CD4-positive, alpha-beta T cell treated with Interleukin-12 subunit alpha and Interleukin-12 subunit beta, for 1 hour (primary cell): ENCODE results near the gene CEMIP2.
A peak's percentile ranks its signal among the peaks of the same experiment; 100 is the strongest.
"Not testable (repeated sequence)": the region's sequence is repeated elsewhere in the genome, so short reads cannot be mapped to it uniquely, and the experiment has no call there.

Experiments
- DNase-seq: peaks from one replicate; pipeline ENCODE4 v3.0.0-alpha.2; 2020

CEMIP2 gene

GRCh38 chr9:71768388-71769174 lies at the start of gene CEMIP2:
Gene CEMIP2 (minus strand): TSS chr9:71768513. CDS start chr9:71750373, 18,140 bp downstream.
- DNase-seq: peak; percentile 90

GRCh38 chr9:71816916-71817451 lies 48.7 kb upstream of the CEMIP2 start:
- no peak for DNase-seq

GRCh38 chr9:71814815-71815214 lies 46.5 kb upstream of the CEMIP2 start:
- DNase-seq: no peak

GRCh38 chr9:71814226-71814625 lies 45.9 kb upstream of the CEMIP2 start:
- no peak for DNase-seq

- DNase-seq: no peak
These were observed 44.1 kb upstream of the CEMIP2 start for GRCh38 chr9:71812385-71812784.

GRCh38 chr9:71808068-71808467 lies 39.8 kb upstream of the CEMIP2 start:
- no peak for DNase-seq

GRCh38 chr9:71806901-71807307 lies 38.6 kb upstream of the CEMIP2 start:
- DNase-seq: peak; percentile 73

- not testable (repeated sequence) for DNase-seq
These were observed 36.8 kb upstream of the CEMIP2 start for GRCh38 chr9:71805096-71805495.

- no peak for DNase-seq
These were observed 33.5 kb upstream of the CEMIP2 start for GRCh38 chr9:71801826-71802225.

- no peak for DNase-seq
These were observed 29.0 kb upstream of the CEMIP2 start for GRCh38 chr9:71797266-71797665.

GRCh38 chr9:71796100-71796767 lies 27.9 kb upstream of the CEMIP2 start:
- DNase-seq: peak; percentile 47

- peak; percentile 62 for DNase-seq
These were observed 26.9 kb upstream of the CEMIP2 start for GRCh38 chr9:71795097-71795813.

- DNase-seq: no peak
These were observed 25.2 kb upstream of the CEMIP2 start for GRCh38 chr9:71793386-71794105.

GRCh38 chr9:71791875-71792274 lies 23.6 kb upstream of the CEMIP2 start:
- no peak for DNase-seq

- DNase-seq: no peak
These were observed 22.0 kb upstream of the CEMIP2 start for GRCh38 chr9:71790296-71790695.

- peak; percentile 85 for DNase-seq
These were observed 14.8 kb upstream of the CEMIP2 start for GRCh38 chr9:71783120-71783523.

- DNase-seq: peak; percentile 42
These were observed 13.1 kb upstream of the CEMIP2 start for GRCh38 chr9:71781391-71781790.

- DNase-seq: no peak
These were observed 12.6 kb upstream of the CEMIP2 start for GRCh38 chr9:71780953-71781352.

- DNase-seq: no peak
These were observed 9.8 kb upstream of the CEMIP2 start for GRCh38 chr9:71778085-71778484.

- DNase-seq: no peak
These were observed 6.6 kb upstream of the CEMIP2 start for GRCh38 chr9:71774920-71775319.

GRCh38 chr9:71772726-71773125 lies 4.4 kb upstream of the CEMIP2 start:
- DNase-seq: no peak

GRCh38 chr9:71770170-71770569 lies 1.9 kb upstream of the CEMIP2 start:
- no peak for DNase-seq
